ENCODE data around the gene CAMK2N1.
"Not testable (repeated sequence)": the region's sequence is repeated elsewhere in the genome, so short reads cannot be mapped to it uniquely, and the experiment has no call there.

DNA sequence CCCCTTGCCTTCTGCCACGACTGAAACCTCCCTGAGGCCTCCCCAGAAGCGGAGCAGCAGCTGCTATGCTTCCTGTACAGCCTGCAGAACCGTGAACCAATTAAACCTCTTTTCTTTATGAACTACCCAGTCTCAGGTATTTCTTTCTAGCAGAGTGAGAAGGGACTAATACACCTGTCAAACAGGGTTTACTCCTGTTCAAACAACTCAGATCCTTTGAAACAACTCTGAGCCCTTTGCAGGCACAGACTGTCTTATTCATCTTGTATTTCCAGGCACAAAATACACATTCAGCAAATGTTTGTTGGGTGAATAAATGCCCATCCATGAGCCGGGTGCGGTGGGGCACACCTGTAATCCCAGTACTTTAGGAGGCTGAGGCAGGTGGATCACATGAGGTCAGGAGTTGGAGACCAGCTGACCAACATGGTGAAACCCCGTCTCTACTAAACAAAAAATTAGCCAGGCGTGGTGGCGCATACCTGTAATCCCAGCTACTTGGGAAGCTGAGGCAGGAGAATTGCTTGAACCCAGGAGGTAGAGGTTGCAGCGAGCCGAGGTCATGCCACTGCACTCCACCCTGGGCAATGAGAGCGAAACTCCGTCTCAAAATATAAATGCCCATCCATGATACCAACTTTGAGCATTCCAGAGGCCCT, 10.8 kb upstream of the CAMK2N1 start:
- TF ChIP-seq, protein P1, sequence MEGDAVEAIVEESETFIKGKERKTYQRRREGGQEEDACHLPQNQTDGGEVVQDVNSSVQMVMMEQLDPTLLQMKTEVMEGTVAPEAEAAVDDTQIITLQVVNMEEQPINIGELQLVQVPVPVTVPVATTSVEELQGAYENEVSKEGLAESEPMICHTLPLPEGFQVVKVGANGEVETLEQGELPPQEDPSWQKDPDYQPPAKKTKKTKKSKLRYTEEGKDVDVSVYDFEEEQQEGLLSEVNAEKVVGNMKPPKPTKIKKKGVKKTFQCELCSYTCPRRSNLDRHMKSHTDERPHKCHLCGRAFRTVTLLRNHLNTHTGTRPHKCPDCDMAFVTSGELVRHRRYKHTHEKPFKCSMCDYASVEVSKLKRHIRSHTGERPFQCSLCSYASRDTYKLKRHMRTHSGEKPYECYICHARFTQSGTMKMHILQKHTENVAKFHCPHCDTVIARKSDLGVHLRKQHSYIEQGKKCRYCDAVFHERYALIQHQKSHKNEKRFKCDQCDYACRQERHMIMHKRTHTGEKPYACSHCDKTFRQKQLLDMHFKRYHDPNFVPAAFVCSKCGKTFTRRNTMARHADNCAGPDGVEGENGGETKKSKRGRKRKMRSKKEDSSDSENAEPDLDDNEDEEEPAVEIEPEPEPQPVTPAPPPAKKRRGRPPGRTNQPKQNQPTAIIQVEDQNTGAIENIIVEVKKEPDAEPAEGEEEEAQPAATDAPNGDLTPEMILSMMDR (IDR thresholded peaks at IDR 0.05; ENCODE audit: poor library complexity) = not testable (repeated sequence)
- TF ChIP-seq EZH2 (IDR thresholded peaks at IDR 0.05; ENCODE audit: borderline replicate concordance); EZH2phosphoT487 (IDR thresholded peaks at IDR 0.05; ENCODE audit: low read depth, severe bottlenecking, unreplicated experiment): not testable (repeated sequence)
